Measurements from ENCODE around the gene PPARD. TPM values are rescaled to one million over a fixed set of nuclear protein-coding genes. Genes with fewer than 3 reads are reported as not detected.

PPARD gene
- total and polyA plus RNA-seq, 2 of the 13 experiments (the other 11 are each of a cell fraction or from before 2014, with no cell fraction given) = 6.1 to 13.3 TPM

- TF ChIP-seq ZBTB40 (IDR thresholded peaks at IDR 0.05) = no peak
- no peak for TF ChIP-seq ZBTB40 (CRISPR knock-in tag; IDR thresholded peaks at IDR 0.05)
- no peak for TF ChIP-seq ZNF850 (CRISPR knock-in tag; conservative IDR thresholded peaks at IDR 0.05)
- TF ChIP-seq ZBTB4 (CRISPR knock-in tag; IDR thresholded peaks at IDR 0.05; ENCODE audit: borderline replicate concordance) = no peak
- no peak for TF ChIP-seq ARID2 (CRISPR knock-in tag; IDR thresholded peaks at IDR 0.05; ENCODE audit: borderline replicate concordance)
- no peak for TF ChIP-seq ZNF580 (CRISPR knock-in tag; IDR thresholded peaks at IDR 0.05; ENCODE audit: borderline replicate concordance, low read depth)
- peak; percentile 83 for TF ChIP-seq ARID5B (CRISPR knock-in tag; IDR thresholded peaks at IDR 0.05)
- 0 out of 2 replicates have a peak, but pooled peaks have one; percentile 33 for TF ChIP-seq HDAC2 (CRISPR knock-in tag; IDR thresholded peaks at IDR 0.05)
- peak; percentile 54; the same call in 1 of the 2 replicates for TF ChIP-seq NCOA2 (CRISPR knock-in tag; IDR thresholded peaks at IDR 0.05)
Measured at GRCh38 chr6:35370124-35370741, 27.9 kb downstream of the PPARD start (continued).

All from HepG2 (cell line).